ENCODE results near the gene MT1B. TPM values are rescaled to one million over a fixed set of nuclear protein-coding genes. Genes with fewer than 3 reads are reported as not detected.
"Not testable (repeated sequence)": the region's sequence is repeated elsewhere in the genome, so short reads cannot be mapped to it uniquely, and the experiment has no call there.

Gene MT1B
- total and polyA plus RNA-seq, 2 experiments from 2014 or later, result 0.47 TPM; not detected in 1

GRCh38 chr16:56670620-56670934, 18.9 kb downstream of the MT1B start:
- H2AFZ ChIP-seq, result no peak overlapping the region
- H3K27me3 ChIP-seq, result peaks cover 96% of the 10 kb centered on the region
- no peaks in the 10 kb centered on the region for H3K36me3 ChIP-seq (replicated peaks; ENCODE audit: insufficient read depth, low read depth)
- WGBS (ENCODE audit: low lambda C conversion rate, missing lambda C conversion rate), result 58% methylated on average over 2 of the region's 2 CpGs
- no peaks in the 10 kb centered on the region for H3K9me2 ChIP-seq (replicated peaks; ENCODE audit: insufficient read depth)
- H3K4me2 ChIP-seq, result no peak overlapping the region
- H3K27ac ChIP-seq, result no peak overlapping the region
- no peak for DNase-seq (ENCODE audit: low spot score)
- no peaks in the 10 kb centered on the region for H3K79me2 ChIP-seq
- no peaks in the 10 kb centered on the region for H3K4me1 ChIP-seq (ENCODE audit: insufficient read depth)
- no peaks in the 10 kb centered on the region for H4K20me1 ChIP-seq (ENCODE audit: insufficient read depth, poor library complexity, severe bottlenecking)
- H3K4me3 ChIP-seq, result no peak overlapping the region
- TF ChIP-seq EZH2 (IDR thresholded peaks at IDR 0.05; ENCODE audit: borderline replicate concordance), result peak; percentile 38
- no peak for TF ChIP-seq CTCF (IDR thresholded peaks at IDR 0.05; ENCODE audit: poor library complexity)
- no peak for TF ChIP-seq EZH2phosphoT487 (IDR thresholded peaks at IDR 0.05; ENCODE audit: low read depth, severe bottlenecking, unreplicated experiment)
- no peaks in the 10 kb centered on the region for H3K9me3 ChIP-seq (ENCODE audit: low read depth)

- not testable (repeated sequence) for H3K79me2 ChIP-seq; H3K9me2 ChIP-seq (replicated peaks; ENCODE audit: insufficient read depth); DNase-seq (ENCODE audit: low spot score); H3K36me3 ChIP-seq (replicated peaks; ENCODE audit: insufficient read depth, low read depth); H3K9me3 ChIP-seq (ENCODE audit: low read depth); H2AFZ ChIP-seq; H4K20me1 ChIP-seq (ENCODE audit: insufficient read depth, poor library complexity, severe bottlenecking); H3K27ac ChIP-seq; H3K4me2 ChIP-seq; H3K4me1 ChIP-seq (ENCODE audit: insufficient read depth); H3K4me3 ChIP-seq
- peaks cover 96% of the 10 kb centered on the region for H3K27me3 ChIP-seq
- WGBS (ENCODE audit: low lambda C conversion rate, missing lambda C conversion rate), result 78% methylated on average over 2 of the region's 2 CpGs
Measured at GRCh38 chr16:56671691-56672090, 20.0 kb downstream of the MT1B start.

GRCh38 chr16:56672171-56672570, 20.5 kb downstream of the MT1B start:
- not testable (repeated sequence) for H3K4me3 ChIP-seq; H3K9me3 ChIP-seq (ENCODE audit: low read depth); H3K79me2 ChIP-seq; H3K27ac ChIP-seq; H3K36me3 ChIP-seq (replicated peaks; ENCODE audit: insufficient read depth, low read depth); H3K4me2 ChIP-seq; H3K4me1 ChIP-seq (ENCODE audit: insufficient read depth); H4K20me1 ChIP-seq (ENCODE audit: insufficient read depth, poor library complexity, severe bottlenecking); H3K9me2 ChIP-seq (replicated peaks; ENCODE audit: insufficient read depth); DNase-seq (ENCODE audit: low spot score); H2AFZ ChIP-seq
- 88% methylated on average over 3 of the region's 3 CpGs for WGBS (ENCODE audit: low lambda C conversion rate, missing lambda C conversion rate)
- peaks cover 96% of the 10 kb centered on the region for H3K27me3 ChIP-seq

GRCh38 chr16:56672761-56673536, 21.3 kb downstream of the MT1B start:
- no peaks in the 10 kb centered on the region for H4K20me1 ChIP-seq (ENCODE audit: insufficient read depth, poor library complexity, severe bottlenecking)
- 86% methylated on average over 11 of the region's 11 CpGs for WGBS (ENCODE audit: low lambda C conversion rate, missing lambda C conversion rate)
- no peak overlapping the region for H3K4me2 ChIP-seq
- H3K4me1 ChIP-seq (ENCODE audit: insufficient read depth), result no peaks in the 10 kb centered on the region
- no peaks in the 10 kb centered on the region for H3K9me3 ChIP-seq (ENCODE audit: low read depth)
- H3K27ac ChIP-seq, result no peak overlapping the region
- DNase-seq (ENCODE audit: low spot score), result no peak
- H3K27me3 ChIP-seq, result peaks cover 96% of the 10 kb centered on the region
- no peaks in the 10 kb centered on the region for H3K36me3 ChIP-seq (replicated peaks; ENCODE audit: insufficient read depth, low read depth)
- no peak overlapping the region for H2AFZ ChIP-seq
- no peak overlapping the region for H3K4me3 ChIP-seq
- no peaks in the 10 kb centered on the region for H3K79me2 ChIP-seq
- TF ChIP-seq CTCF (IDR thresholded peaks at IDR 0.05; ENCODE audit: poor library complexity), result no peak
- TF ChIP-seq EZH2phosphoT487 (IDR thresholded peaks at IDR 0.05; ENCODE audit: low read depth, severe bottlenecking, unreplicated experiment), result no peak
- TF ChIP-seq EZH2 (IDR thresholded peaks at IDR 0.05; ENCODE audit: borderline replicate concordance), result no peak
- H3K9me2 ChIP-seq (replicated peaks; ENCODE audit: insufficient read depth), result no peaks in the 10 kb centered on the region

All from hepatocyte (in vitro differentiated cells).